ENCODE data around the gene EFNB1.

The EFNB1 gene

DNA sequence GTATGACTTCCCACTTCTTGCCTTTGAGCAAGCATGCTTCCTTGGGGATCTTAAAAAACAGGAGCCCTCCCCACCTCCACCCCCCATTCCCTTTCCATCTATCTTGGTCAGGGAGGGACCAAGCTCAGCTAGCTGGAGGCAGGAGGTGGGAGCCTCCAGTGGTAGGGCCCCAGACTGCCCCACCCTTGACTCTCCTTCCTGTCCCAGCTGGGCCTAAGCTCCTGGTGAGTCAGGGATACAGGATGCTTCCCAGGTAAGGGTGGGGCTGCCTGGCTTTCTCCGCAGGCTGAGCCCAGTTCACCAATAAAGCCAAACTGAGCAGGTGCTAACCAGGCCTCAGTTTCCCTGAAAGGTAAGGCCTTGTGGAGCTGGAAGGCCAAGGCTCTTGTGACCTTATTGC is 15.2 kb downstream of the EFNB1 start:
- DNase-seq (ENCODE audit: low read depth): no peak

DNA sequence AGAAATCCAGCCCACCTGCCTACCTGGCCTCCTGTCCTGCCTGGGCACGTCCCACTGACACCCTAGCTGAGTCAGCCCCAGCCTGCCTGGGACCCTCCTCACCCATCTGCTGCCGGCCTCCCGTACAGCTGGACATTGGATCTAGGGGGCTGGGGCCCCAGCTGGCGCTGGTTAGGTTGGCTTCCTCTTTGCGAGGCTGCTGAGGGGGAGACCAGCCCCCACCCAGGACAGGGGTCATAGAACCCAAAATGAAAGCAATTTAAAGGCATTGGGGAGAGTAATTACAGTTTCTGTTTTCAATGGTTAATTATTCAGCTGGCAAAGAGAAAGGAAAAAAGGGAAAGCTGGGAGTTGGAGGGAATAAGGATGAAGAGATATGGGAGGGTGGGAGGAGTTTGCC is 15.8 kb downstream of the EFNB1 start:
- DNase-seq (ENCODE audit: low read depth): no peak

DNA sequence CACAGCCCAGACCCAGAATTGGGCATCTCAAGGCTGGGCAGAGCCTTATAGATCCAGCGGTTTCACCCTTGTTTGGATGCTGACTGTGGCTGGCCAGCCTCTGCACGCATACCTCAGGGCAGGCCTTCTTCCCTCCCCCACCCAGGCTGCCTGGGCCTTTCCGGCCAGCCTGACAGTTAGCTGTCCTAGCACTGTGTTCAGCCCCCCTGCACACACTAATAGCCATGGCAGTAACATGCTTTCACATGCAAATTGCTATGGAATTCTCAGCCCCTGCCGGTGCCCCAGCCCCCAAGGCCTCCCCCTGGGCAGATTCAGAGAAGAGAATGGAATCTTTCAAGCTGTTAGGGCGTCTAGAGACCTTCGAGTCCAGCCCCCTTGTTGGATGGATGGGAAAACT is 17.7 kb downstream of the EFNB1 start:
- DNase-seq (ENCODE audit: low read depth): no peak

DNA sequence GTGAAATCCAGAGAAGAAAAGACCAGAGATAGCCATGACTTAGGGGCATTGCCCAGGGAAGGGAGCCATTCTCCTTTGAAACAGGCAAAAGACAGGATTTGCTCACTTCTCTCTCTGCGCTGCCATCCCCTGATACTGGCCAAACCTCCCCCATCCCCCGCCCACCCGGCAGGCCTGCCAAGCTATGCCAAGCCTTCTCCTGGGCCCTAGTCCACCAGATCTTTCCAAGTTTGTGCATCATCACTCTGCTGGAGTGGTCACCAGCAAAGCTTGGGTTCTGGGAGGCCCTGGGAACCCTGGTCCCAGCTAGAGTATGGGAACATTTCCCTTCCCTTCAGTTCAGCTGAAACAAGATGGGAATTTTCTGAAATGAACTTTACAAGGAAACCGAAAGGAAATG is 18.4 kb downstream of the EFNB1 start:
- no peak for DNase-seq (ENCODE audit: low read depth)

DNA sequence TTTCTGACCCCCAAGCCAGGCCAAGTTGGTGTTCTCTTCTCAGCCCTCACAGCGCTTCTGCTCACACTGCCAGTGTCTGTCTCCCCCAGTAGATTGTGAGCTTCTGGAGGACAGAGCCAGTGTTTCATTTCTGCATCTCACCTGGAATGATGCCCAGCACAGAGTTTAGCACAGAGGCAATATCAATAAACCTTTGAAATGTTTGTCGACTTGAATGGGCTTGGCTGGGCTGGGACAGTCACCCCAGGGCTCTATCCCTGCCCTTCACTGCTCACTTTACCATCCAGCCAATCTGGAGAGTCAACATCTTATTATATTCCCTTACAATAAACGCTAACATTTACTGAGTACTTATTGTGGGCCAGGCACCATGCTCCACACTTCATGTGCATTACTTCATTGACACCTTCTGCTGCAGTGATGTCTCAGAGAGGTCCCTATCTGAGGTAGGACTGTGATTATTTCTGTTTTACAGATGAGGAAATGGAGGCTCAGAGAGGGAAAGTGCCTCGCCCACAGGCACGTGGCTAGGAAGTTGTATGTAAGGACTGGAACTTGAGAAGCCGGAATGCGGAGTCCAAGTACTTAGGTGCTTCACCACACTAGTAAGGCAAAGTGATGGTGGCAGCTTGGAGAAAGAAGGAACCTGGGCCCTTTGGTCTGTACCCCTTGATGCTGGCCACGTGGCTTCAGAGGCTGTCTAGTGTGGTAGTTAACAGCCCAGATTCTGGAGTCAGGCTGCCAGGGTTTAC is 19.5 kb downstream of the EFNB1 start:
- no peak for DNase-seq (ENCODE audit: low read depth)

DNA sequence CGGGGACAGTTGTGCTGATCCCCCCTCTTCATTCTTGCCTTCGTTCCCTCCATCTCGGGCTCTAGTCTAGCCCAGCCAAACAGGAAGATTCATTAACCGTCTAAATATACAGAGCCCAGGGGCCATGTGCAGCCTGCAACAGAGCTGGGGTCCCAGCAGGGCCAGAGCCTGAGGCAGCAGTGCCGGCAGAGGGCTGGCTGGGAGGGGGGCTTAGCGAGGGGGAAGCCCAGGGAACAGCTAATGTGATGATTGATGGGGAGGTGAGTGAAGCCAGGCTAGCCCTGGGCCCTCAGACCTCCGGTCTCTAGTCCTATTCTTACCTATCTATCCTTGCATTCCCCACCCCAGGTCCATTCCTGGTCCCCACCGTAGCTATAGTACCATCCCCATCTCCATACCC is 22.3 kb downstream of the EFNB1 start:
- DNase-seq (ENCODE audit: low read depth): no peak

DNA sequence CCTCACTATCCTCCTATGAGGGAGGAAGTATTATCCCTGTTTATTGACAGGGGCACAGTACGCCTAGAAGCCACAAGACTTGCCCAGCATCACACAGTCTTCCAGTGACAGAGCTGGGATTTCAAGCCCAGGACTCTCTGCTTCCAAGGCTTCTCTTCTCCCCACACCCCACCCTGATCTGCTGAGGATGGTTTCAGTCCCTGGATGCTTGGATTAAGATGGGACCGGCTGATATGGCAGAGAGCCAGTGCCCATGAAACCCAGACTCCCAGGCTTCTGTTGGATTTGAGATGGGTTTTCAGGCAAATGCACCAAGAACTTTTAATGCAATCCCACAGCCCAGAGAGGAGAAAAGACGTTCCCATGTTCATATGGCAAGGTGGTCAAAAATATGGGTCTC is 23.2 kb downstream of the EFNB1 start:
- DNase-seq (ENCODE audit: low read depth): no peak

DNA sequence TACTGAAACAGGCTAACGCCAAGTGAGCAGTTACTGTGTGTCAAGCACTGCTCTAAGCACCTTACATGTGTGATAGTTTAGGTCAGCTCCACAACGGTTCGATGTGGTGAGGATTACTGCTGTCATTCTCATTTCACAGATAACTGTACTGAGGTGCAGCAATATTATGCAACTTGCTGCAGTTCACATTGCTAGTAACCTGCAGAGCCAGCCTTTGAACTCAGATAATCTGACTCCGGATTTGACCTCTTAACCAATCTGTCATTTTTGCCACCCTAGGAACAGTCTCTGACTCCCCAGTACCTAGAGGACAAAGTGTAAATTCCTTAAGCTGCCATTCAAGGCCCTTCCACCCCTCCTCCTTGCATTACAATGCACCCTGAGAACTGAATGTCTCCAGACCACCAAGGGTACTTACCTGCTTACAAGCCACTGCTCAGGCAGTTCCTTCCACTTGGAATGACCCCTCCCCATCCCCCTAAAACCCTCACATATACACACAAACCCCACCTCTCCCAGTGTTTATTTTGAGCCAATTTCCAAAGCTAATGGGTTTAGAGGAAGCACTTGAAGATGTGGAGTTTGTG is 24.9 kb downstream of the EFNB1 start:
- no peak for DNase-seq (ENCODE audit: low read depth)

DNA sequence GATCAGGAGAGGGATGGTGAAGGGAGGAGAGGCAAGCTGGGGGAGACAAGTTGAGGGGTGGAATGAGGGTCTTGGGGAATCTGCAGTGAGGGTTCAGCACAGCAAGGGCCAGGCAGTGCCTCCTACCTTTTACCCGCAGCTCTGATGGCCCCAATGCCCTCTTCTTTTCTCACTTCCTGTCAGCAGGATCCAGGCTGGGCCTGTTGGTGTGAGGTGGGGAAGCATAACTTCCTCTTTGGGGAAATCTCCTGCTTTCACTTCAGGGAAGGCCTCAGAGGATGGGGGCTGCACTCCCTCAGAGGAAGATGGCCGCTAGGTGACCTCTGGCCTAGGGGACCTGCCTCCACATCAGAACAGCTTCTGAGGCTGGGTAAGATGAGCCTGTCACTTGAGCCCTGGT is 36.5 kb downstream of the EFNB1 start:
- DNase-seq (ENCODE audit: low read depth): no peak

DNA sequence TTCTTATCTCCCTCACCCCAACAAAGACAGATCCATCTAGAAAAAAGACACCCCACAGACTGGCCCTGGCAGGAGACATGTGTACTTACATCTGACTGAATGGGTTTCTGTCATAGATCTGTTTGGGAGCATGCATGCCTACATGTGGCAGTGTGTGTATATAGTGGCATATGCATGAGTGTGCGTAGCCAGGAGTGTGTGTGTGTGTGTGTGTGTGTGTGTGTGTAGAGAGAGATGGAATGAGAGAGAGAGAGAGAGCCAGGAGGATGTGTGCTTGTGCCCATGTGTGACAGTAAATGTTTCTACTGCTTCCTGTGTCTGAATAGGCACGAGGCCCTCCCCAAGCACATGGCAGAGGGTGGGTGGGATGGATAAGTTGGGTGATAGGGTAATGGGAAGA is 37.1 kb downstream of the EFNB1 start:
- DNase-seq (ENCODE audit: low read depth): no peak

DNA sequence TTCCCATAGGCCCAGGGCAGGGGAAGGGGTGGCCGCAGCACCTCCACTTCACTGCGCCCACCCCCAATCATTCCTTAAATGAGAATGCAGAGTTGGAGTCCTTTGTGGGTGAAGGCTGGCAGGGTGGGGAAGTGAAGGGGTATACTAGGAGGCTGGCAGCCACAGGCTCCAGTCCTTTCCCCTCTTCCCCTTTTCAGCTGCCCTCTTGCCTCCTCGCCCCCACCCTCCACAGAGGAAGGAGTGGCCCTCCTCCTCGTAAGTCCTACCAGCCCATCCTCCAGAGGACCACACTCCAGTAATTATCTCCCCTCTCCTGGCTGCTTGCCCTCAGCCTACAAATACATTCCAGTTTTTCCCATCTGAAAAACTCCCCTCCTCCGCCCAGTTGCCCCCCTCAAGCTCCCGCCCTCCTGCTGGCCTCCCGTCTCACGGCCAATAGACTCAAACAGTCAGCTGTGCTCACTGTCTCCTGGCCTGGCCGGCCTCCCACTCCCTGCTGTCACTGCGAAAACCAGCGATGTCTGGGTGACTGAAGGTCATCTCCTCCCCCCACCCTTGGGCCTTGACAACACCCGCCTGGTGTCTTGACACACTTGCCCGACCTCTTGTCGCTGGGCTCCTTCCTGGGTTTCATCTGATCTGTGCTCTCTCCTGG is 38.8 kb downstream of the EFNB1 start:
- no peak for DNase-seq (ENCODE audit: low read depth)

DNA sequence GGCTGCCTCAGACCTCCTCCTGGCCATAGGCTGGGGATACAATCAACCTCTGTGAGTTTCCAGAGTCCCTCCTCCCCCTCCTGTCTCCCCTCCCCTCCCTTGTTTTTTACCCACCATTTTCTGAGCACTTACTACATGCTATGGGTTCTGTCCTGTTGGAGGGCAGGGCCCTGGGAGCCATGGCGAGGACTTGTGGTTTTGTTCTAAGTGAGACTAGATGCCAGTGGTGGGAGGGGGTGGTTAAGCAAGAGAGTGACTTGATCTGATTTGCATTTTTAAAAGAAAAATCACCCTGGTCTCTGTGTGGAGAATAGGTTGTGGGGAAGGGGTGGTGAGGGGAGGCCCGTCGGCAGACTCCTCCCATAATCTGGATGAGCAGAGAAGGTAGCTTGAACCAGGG is 39.5 kb downstream of the EFNB1 start:
- DNase-seq (ENCODE audit: low read depth): no peak

DNA sequence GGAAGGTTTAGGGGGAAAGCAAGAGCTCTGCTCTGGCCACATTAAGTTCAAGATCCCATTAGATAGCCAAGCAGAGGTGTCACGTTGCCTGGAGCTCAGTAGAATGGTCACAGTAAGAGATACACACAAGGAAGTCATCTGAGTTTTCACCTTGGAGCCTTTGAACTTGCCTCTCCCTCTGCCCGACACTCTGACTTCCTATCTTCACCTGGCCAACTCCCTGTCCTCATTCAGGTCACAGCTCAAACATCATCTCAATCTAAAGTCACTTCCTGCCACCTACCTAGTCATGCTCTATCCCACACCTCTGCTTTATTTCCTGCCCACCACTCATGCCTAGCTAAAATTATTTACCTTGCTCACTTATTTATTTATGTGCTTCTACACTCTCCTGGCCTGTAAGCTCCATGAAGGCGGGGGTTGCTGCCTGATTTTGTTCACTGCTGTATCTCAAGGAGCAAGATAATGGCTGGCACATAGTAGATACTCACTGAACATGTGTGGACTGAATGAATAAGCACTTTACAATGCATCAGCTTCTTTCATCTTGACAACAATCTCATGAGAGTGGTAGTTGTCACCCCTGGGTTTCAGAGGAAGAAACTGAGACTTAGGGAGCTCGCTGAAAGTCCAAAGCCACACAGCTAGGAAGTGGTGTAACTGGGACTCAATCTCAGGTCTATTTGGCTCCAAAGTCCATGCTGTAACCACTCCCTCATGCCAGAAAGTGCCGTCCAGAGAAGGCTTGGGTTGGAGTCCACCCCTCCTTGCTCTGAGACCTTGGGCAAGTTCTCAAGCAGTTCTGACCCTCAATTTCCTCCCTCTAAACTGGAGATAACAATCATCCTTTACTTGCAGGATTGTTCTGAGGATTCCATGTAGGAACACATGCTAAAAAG is 40.3 kb downstream of the EFNB1 start:
- no peak for DNase-seq (ENCODE audit: low read depth)

DNA sequence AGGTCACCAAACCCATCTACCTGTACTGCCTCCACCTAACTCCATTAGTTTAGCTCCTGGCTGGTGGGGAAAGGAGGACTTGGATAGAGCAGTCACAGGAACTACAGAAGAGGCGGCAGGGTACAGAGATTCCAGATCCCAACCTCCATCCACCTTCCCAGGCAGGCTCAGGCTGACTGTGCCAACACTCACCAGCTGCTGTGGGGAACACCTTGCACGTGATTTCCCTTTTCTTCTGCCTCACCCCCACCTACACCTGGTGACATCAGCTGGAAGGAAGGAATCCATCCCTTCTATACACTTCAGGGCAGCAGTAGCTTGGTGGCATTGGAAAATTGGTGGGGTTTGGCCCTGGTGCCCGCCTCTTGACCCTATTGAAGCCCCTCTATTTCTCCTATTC is 41.5 kb downstream of the EFNB1 start:
- no peak for DNase-seq (ENCODE audit: low read depth)

DNA sequence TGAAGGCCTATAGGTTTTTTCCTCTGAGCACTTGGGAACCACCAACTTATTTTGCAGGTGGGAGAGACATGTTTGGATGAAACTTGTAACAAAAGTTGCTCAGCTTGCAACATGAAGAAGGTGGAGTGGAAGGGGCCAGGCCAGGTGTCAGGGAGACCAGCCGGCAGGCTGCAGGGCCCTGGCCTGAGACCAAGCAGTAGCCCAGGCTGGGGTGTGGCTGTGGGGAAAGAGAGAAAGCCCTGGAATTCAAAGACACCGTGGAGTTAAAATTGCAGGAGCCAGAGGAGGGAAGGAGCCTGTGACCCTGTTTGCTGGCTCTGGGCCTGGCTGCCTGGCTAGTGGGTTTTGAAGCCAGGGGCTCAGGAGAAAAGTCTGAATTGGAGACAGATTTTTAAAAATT is 43.4 kb downstream of the EFNB1 start:
- DNase-seq (ENCODE audit: low read depth): no peak

DNA sequence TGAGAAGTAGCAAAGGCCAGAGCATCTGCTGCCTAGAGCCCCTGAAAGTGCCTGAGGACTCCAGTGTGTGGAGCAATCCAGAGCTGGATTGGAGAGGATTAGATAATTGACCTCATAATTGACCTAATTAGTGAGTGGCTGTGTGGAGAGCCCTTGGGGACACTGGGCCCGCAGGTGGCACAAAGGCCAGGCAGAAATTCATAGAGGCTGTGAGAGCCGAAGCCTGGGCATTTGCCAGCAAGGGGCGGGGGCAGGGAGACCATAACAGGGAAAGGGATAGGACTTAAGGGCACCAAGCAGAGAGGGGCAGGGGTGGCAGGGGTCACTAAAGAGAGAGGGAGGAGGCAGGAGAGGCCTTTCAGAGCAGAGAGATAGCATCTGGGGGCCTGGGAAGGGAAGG is 45.3 kb downstream of the EFNB1 start:
- no peak for DNase-seq (ENCODE audit: low read depth)

DNA sequence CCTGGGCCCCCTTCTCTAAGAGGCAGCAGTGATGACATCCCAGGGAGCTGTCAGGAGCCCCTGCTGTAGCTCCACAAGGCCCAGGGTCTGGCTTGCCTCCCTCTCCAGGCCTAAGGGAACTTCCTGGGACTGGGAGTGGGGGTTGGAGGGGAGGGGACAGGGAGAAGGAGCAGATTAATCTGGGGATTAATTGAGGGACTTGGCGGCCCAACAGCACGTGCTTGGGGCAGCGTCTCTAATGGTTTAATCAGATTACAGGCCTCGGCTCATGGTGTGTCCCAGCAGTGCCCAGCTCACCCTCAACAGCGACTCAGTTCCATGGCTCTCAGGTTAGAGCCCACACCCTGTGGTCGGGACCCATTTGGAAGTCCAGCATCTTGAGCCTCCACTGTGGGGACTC is 47.9 kb downstream of the EFNB1 start:
- no peak for DNase-seq (ENCODE audit: low read depth)

DNA sequence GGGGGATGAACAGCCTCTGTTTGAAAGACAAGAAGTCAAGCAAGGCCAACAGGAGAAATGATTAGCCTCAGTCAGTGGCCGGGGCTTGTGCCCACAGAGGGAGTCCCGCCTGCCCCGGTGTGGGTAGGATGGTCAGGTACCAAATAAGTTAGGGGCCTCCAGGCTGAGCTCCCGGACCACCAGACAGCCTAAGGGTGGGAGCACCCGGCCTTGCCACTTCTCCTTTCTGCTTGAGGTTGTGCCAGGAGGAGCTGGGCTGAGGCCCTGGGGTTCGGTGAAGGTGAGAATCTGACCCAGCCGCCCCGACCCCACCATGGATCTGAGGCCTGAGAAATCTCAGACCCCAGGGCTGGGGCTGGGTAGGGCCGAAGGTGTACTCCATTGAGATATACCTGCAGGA is 48.8 kb downstream of the EFNB1 start:
- no peak for DNase-seq (ENCODE audit: low read depth)

DNA sequence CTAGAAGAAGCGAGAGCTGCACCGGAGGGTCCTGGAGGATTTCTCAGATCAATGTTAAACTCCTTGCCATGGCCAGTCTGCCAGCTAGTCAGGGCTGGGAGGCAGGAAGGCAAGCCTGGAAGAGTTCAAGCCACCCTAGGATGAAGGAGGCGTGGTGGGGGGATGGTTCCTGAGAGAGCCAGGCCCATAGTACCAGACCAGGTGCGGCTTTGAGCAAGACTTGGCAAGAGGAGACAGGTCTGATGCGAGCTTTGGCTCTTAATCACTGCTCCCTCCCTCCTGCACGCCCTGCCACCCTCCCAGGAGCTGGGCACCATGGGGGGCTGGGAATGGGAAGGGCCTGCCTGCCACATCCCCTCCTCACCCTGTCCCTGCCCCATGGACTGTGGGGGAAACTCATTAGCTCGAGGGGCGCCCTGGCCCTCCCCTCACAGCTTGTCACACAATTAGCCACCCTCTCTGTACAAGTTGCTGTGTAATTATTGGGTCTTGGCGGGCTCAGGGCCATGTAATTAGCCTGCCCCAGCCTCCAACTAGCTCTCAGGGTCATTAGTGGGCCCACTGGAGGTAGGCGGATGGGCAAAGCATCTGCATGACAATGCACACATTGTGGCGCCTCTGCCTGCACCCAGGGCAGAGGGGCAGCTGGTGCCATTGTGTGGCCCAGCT is 50.3 kb downstream of the EFNB1 start:
- DNase-seq (ENCODE audit: low read depth): no peak

DNA sequence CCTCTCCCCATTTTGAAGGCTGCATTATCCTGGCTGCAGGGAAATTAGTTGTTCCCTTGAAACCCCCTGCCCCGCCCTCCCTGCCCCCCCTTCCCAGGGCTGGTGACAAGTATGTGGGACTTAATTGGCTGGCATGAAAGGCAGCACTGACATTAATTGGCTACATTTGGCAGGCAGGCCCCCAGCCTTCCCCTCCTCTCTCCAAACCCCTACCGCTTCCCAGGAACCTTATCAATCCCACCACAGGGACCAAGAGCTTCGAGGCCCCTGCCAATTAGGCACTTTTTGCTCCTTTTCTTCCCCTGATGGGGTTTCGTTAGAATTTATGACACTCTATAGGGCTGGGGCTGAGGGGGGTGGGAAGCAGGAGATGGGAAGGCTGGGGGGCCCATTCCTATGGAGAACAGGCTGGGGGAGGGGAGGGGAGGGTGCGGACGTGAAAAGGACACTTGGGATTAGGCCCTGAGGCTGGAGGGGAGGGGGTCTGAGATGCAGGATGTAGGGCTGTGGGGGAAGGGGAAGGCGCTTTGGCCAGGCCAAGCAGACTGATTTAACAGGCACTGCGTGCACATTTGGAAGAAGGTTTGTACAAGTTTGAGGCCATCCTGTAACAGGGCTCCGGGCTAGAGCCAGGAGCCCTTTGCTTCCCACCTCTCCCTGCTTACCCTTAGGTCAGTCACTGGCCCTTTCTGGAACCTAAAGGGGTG is 52.2 kb downstream of the EFNB1 start:
- no peak for DNase-seq (ENCODE audit: low read depth)

DNA sequence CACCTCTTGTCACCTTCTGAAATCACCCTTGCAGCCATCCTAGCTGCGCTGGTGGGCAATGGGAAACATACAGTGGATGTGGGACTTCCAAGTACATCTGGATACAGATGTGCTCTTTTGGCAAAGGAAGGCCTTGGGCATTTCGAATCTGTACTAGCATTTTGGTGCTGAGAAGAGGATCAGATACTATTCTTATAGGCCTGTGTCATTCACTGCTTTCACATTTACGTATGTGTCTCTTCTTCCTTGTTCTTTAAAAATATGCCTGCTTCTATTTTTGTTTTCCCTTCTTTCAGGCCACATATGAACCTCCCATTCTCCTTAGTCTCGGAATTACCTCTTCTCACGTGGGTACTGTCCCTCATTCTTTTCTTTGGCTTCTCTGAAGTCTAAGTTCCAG is 53.1 kb downstream of the EFNB1 start:
- no peak for DNase-seq (ENCODE audit: low read depth)

DNA sequence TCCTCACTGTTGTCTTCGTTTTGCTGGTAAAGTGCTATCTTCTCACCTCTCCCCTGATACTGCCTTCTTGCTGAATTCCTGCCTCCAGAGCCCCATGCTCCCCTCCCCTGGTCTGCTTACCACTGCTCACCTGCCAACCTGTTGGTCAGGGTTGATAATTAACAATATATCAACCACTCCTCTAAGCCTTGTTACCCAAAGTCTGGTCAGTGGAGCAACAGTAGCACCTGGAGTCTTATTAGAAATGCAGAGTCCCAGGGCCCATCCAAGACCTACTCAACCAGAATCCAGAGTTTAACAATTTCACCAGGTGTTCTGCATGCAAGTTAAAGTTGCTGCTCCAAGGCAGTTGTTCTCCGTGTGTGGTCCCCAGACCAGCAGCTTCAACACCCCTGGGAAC is 55.0 kb downstream of the EFNB1 start:
- no peak for DNase-seq (ENCODE audit: low read depth)
